ENCODE results near the gene NPAS4.
"Not testable (repeated sequence)": the region's sequence is repeated elsewhere in the genome, so short reads cannot be mapped to it uniquely, and the experiment has no call there.

Gene NPAS4

GRCh38 chr11:66420671-66421476 lies at the start of gene NPAS4:
Gene NPAS4, plus strand, starts transcription at chr11:66421035. Its CDS starts 145 bp downstream, at chr11:66421180.
- DNase-seq = no peak

GRCh38 chr11:66371627-66372415 lies 49.0 kb upstream of the NPAS4 start, which contains the start of gene SLC29A2:
Gene SLC29A2, minus strand, starts transcription at chr11:66371760. Its CDS starts 169 bp downstream, at chr11:66371591.
- DNase-seq = no peak

GRCh38 chr11:66373265-66373664 lies 47.6 kb upstream of the NPAS4 start:
- no peak for DNase-seq

- not testable (repeated sequence) for DNase-seq
Measured at GRCh38 chr11:66373690-66374287, 47.0 kb upstream of the NPAS4 start.

- not testable (repeated sequence) for DNase-seq
Measured at GRCh38 chr11:66380264-66380663, 40.6 kb upstream of the NPAS4 start.

GRCh38 chr11:66384316-66384715 lies 36.5 kb upstream of the NPAS4 start:
- DNase-seq = not testable (repeated sequence)

GRCh38 chr11:66386171-66387069 lies 34.4 kb upstream of the NPAS4 start:
- DNase-seq = peak; percentile 70 to 78

DNA sequence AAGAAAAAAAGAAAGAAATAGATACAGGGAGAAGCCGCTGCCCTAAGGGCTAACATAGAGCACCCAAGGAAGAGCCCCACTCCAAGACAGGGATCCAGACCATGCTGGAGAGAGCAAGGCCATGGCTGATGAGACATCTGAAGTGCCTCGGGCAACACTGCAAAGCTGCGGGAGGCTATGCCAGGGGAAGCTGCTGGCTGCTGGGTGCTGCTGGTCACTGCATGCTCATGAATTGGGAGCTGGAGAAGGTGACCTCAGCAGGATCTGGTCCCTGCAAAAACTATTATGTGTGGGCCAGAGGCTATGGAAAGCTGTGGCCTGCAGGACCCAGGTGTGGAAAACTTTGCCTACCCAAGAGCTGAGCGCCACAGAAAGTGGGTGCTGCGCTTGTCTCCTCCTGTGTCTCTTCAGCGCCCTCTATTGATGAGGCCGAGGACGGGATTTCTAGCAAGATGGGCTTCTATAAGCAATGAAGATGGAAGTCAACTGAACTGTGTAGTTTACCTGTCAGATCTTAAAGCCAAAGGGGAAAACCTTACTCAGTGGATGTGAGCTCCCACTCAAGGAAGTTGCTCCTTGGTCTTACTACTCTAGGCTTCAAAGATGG lies 32.0 kb upstream of the NPAS4 start:
- DNase-seq = peak; percentile 58 to 64

- no peak for DNase-seq
Measured at GRCh38 chr11:66391322-66391721, 29.5 kb upstream of the NPAS4 start.

DNA sequence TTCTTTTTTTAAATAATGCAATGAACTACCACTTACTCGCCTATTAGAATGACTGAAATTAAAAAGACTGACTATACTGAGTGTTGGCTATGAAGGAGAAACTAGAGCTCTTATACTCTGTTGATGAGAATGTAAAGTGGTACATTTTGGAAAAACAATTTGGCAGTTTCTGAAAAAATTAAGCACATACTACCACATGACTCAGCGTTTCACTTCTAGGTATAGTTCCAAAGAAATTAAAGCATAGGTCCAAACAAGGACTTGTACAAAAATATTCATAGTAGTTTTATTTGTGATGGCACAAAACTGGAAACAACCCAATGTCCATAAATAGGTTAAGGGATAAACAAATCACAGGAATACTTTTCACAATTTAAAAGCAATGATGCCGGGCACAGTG lies 26.9 kb upstream of the NPAS4 start:
- DNase-seq = no peak

- DNase-seq = no peak
Measured at GRCh38 chr11:66407651-66408050, 13.2 kb upstream of the NPAS4 start.

GRCh38 chr11:66408488-66409214 lies 12.2 kb upstream of the NPAS4 start:
- DNase-seq = peak; percentile 71 to 72

GRCh38 chr11:66409226-66409625 lies 11.6 kb upstream of the NPAS4 start:
- no peak for DNase-seq

- no peak for DNase-seq
Measured at GRCh38 chr11:66410191-66410590, 10.6 kb upstream of the NPAS4 start.

- no peak for DNase-seq
Measured at GRCh38 chr11:66411323-66411722, 9.5 kb upstream of the NPAS4 start.

DNA sequence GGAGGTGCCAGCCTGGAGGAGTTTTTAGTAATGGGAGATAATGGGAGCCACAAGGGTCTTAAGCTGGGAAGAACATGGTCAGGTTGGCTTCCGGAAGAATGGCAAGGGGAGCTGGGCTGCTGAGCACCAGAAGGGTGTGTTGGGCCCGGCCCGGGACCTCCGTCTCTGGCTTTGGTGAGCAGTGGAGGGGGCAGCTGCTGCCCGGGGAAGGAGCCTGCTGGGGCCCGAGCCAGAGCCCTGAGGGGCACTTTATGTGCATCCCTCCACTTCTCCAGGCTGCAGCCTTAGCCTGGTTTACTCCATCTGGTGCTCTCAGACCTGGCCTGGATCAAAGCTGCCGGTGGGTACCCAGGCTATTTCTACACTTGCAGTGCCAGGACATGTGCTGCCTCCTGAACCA lies 8.7 kb upstream of the NPAS4 start:
- no peak for DNase-seq

- DNase-seq = no peak
Measured at GRCh38 chr11:66413167-66413566, 7.7 kb upstream of the NPAS4 start.

DNA sequence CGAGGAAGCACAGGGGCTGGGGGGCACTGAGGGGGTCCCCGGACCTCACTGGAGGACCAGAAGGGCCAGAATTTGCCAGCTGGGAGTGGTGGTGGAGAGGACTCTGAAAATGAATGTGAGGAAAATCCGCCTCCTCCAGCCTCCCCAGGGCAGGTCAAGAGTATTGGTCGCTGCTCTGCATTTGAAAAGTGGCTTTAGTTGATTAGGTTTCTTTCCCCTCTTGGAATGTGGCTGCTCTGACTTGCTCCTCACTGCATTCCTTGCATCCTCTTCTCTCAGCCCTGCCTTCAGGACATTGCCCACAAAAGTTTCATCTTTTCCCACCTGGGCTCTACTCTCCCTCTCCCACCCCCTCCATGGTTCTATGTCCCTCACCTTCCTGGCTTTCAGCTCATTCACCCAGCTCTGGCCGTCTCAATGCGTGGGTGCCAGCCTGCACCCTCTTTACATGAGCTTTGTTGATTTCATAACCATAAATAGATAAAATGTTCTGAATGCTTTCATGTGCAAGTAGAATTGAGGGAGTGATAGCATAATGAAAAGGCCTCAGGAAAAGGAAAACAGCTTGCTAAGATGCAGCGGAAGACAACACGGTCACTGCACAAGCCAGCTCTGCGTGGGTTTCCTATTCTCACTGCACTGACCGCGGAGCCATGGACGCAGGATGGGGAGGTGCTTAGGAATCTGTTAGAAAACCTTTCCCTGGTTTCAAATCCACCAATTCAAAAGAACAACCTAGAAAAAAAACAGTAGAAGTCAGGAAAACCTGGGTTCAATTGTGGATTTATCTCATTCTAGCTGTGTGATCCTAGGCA lies 6.5 kb upstream of the NPAS4 start:
- DNase-seq = no peak

- DNase-seq = no peak
Measured at GRCh38 chr11:66415423-66415822, 5.4 kb upstream of the NPAS4 start.

DNA sequence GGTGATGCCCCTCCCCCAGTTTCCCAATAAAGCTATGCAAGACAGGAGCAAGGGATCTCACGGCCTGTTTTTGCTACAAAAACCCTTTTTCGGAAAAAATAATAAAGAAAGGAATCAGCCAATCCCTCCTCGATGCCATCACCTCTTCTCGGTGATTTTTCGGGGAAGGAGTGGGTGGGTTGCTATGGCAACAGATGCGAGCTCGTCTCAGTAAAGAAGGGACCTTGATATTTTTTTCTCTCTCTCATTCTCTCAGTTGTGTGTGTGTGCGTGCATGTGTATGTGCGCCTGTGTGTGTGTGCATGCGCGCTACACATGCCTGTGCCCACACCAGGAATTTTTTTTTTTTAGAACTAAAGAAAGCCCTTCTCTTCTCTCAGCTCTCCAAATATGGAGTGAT lies 3.8 kb upstream of the NPAS4 start:
- no peak for DNase-seq
